ENCODE data around the gene AGPS.
"Not testable (repeated sequence)": the region's sequence is repeated elsewhere in the genome, so short reads cannot be mapped to it uniquely, and the experiment has no call there.

AGPS gene

DNA sequence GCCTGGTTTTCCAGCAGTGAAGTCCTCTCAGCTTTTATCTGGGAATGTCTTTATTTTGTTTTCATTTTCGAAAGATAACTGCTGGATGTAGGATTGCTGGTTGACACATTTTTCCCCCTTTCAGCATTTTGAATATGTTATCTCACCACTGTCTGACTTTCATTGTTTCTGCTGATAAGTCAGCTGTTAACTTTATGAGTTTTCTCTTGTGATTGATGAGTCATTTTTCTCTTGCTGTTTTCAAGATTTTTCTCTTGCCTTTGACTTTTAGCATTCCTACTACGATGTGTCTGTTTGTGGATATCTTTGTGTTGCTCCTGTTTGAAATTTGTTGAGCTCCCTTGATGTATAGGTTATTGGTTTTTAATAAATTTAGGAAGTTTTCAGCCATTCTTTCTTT is 85.5 kb downstream of the AGPS start:
- no peak for DNase-seq

DNA sequence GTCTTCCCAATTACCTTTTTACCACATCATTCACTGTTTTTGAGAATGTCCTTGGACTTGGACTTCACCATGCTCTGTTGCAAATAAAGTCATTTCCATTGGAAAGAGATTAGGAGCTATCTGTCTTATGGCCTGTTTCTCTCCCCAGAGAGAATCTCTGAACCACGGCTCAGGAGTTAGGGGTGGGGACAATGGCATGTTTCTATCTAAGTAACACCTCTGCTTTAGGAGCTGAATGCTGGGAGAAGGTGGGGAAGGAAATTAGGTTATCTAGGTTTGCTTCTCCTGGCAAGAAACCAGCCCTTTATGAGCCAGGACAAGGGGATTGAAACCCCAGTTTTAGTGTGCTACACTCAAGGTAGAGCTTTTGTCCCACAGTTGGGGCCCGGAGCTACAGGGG is 86.3 kb downstream of the AGPS start:
- DNase-seq = no peak

DNA sequence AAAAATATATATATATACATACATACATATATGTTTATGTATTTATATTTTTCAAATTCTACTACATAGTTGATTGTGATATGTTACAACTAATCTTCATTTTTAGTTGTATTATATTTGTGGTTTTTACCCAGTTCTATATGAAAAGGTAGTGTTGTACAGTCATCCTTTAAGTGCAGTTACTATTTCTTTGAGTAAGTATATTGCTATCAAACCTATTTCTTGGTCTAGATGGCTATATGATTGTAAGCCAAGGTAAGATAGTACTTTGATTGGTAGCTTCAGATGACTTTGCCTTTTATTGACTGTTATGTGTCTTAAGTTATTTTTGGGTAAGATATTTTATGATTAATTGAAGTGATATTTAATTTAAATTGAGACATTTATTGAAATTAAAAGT is 89.6 kb downstream of the AGPS start:
- no peak for DNase-seq

DNA sequence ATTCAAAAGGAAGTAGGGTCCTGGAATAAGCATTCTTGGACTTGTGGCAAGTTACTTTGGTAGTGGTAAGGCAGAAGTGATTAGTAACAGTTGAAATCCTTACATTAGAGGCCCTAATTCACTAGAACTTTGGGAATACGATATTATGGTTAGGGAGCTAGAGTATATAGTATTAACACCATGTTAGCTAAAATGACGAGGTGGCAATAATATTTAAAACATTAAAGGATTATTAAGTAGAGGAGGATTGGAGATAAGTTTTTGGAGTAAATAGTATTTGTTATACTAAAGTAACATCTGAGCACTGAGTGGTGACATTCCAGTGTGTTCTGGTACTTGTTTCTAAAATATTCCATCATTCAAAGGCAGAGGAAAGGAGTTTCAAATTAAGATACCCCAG is 91.0 kb downstream of the AGPS start:
- no peak for DNase-seq

DNA sequence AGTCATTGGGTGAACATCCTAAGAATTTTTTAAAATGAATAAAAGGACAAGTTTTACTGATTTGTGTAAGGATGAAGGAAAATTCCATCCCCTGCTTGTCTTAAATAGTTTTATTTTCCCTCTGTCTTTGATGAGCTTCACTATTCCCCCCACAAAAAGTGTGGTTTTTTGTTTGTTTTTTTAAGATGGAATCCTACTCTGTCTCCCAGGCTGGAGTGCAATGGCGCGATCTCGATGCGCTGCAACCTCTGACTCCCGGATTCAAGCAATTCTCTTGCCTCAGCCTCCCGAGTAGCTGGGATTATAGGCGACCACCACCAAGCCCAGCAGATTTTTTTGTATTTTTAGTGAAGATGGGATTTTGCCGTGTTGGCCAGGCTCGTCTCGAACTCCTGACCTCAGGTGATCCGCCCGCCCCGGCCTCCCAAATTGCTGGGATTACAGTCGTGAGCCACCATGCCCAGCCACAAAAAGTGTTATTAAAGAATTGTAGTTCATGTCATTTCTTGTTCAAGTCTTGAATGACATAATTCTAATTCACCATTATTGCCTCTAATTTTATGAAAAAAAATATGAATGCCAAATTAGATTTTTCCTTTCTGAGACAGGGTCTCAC is 91.7 kb downstream of the AGPS start:
- no peak for DNase-seq

DNA sequence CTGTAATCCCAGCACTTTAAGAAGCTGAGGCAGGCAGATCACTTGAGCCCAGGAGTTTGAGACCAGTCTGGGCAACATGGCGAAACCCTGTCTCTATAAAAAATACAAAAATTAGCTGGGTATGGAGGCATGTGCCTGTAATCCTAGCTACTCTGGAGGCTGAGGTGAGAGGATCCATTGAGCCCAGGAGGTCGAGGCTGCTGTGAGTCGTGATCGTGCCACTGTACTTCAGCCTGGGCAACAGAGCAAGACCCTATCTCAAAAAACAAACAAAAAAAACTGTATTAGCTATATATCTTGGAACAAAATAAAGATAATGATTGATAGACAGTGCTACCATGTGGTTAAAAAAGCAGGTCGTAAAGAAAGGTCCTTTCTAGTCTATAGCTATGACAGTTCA is 93.1 kb downstream of the AGPS start:
- not testable (repeated sequence) for DNase-seq

DNA sequence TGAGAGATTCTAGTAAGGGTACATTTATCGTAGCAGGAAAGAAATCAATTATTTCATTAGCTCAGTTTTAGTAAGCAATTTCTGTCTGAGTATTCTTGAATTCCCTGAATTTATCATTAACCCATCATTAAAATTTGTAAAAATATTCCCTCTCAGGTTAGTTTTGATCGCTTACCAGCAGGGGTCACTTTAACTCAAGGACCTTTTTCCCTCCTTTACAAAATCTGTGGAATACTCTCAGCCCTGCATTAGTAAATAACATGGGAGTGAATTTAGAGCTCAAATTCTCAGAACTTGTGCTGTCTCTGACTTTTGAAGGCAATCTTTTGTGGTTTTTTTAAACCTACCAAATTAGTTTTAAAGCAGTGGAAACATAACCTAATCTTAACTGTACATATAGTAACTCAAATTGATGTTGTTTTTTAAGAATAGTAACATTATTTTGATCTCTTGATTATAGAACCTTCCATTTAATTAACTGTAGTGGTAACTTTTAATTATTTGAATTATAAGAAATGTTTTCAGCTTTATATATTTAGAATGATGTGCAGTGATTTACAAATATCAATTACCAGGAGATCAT is 97.2 kb downstream of the AGPS start:
- no peak for DNase-seq

DNA sequence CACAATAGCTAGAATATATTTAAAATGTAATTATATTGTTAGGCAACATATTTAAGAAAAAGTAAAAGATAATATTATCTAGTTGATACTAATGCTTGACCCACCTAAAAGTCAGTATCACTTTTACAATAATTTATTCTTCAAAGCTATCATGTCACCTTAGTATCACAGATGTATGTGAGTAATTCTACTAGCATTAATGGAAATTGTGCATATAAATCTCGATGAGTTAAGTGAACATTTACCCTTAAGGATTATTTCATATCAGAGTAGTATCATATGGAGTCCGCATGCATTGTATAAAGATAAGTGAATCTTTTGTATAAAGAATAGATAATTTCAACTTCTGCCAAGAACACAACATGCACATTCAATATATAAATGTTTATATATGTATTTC is 103.4 kb downstream of the AGPS start:
- DNase-seq = no peak

DNA sequence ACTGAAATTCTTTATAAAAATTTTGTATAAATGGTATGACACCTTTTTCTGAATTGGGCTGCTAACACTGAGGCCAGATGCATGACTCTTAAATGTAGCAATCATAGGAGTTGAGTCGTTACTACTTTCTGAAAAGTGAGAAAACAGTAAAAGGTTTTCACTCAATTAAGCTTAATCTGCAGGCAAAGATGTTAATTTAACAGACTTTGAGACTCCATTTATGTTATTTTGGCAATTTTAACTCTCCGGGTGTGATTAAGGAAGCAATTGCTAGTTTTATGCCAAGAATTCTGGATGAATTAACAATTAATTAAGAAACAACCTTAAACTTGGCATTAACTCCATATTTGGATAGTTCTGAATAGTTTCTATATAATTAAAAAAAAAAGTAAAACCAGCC is 104.3 kb downstream of the AGPS start:
- no peak for DNase-seq

DNA sequence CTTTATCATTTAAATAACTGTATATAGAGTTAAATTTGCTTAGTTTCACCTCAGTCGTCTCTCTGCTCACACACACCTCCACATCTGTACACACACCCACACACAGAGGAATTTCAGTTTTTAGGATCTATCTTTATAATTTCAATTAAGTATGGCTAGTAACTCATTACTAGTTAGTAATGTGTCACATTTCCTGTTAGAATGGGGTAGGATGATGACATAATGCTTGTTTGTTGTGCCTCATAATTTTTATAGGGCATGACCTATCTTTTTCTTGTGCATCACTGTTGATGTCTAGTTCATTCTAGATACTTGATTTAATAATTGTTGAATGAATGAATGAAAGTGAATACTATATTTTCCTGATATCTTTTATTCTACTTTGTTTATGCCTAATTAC is 108.6 kb downstream of the AGPS start:
- DNase-seq = no peak

DNA sequence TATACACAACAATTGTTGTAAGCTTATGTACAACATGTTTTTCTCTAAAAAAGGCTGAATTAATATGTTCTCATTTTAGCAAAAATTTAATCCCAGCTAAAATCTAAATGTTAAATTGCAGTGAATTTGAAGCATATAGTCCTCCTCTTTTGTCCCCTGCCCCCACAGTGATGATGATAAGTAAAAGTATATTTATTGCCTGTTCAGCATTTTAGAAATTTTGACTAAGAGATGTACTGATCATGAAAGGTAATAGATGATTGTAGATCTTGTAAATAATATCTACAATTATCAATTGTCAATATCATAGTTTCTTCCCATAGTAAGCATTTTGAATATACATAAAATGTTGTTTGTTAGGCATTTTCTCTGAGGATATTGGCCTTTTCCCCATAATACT is 113.9 kb downstream of the AGPS start:
- no peak for DNase-seq

DNA sequence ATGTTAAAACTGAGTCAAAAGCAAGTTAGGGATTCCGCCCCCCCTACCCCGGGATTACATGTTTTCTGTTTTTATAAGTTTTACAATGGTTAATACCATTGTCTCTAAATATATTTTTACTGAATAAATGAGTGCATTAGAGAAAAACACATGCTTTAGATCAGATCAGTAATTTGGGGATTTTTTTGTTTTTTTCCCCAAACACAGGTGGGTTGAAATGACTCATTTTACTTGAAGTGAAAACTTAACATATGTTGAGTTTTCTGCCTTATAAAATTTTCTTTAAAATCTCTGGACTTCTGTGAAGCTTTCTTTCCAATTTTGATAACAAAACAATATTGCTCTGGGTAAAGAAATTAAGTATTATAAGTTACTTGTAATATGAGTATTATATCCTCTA is 114.4 kb downstream of the AGPS start:
- no peak for DNase-seq

DNA sequence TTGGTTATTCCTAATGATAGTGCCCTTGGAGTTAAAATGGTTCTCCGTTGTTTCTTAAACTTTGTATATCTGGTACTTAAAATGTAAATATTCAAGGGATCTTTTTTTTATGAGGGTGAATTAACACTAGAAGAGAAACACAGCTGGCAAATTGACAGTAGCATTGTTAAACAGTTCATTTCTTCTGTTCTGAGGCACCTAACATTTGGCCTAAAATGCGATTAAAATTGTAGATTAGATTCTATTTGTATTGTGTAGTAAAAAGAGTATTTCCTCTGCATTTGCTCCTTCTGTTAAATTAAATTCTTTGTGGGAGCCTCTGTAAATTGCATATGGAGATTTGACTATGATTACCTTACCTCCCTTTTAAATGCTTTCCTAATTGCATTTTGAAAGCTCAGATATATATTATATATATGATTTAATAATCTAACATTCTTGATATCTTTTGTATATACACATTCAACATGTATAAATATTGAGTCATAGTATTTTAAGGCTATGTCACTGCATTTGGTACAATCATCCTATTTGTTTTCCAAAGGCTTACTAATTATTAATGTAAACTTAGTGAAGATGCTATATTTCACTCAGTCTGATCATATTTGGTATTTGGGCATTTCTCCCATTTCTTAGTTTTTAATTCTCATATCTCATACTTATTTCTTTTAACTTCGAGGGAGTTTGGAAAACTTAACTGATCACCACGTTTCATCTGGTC is 124.4 kb downstream of the AGPS start:
- DNase-seq = no peak

DNA sequence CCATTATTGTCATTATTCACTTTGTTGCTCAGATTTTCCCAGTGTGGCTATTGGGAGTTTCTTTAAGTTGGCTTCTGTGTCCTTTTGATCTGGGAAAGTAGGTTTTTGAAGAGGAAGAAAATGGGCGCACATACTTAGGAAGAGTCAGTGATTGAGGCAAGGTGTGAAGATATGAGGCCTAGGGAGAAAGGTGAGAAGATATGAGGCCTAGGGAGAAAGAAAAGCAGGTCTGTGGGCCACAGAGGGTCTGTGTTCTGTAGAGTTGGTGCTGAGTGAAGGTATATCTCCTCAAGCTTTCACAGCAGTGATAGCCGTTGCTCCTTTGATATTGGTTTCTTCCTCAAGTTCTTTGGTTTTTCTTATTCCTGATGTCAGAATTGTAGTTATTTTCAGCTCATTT is 126.2 kb downstream of the AGPS start:
- DNase-seq = no peak

DNA sequence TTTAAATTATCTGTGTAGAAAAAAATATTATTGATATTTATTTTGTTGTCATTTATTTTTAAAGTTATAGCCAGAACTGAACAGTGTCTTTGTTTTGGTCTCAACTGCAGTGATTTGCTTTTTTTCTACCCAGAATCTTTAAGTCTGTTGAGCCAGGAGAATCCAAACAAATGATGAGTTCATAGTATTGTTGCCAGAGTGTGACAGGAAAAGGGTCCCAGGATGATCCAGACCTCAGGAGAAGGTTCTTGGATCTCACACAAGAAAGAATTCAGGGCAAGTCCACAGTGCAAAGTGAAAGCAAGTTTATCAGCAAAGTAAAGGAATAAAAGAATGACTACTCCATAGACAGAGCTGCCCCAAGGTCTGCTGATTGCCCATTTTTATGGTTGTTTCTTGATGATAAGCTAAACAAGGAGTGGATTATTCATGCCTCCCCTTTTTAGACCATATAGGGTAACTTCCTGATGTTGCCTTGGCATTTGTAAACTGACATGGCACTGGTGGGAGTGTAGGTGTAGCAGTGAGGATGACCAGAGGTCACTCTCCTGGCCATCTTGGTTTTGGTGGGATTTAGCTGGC is 127.1 kb downstream of the AGPS start:
- DNase-seq = no peak

DNA sequence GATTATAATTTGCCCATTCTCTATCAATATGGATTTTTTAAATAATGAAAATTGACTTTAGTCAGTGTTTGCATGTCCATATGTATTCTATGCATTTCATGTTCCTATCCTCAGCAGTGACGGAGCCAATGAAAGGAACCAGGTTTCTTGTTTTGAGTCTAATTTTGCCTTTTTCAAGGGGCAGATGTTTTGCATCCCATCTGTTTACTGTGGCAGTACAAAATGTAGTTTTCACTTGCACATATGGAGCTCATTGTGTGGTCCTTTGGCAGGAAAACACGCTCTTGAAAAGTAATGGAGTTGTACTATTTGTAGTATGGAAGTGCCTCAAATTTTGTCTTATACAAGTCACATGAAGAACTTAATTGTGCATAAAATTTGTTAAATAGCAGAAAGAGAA is 127.8 kb downstream of the AGPS start:
- DNase-seq = no peak

DNA sequence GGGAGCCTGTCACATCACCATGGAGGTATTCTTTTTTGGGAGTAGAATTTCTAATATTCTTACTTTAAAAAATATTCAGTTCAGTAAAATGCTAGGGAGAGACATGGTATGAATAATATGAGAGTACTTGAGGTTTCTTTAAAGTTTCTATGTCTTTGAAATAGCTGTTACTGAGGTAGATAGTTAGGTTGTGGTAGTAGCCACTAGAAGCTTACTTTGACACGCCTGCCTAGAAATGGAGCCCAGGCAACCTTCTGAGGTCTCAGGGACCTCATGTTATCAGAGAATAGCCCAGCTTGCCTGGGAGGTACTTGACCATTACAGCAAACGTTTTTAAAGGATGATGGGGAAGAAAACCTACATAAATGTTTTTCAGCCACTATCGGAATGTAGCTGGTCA is 131.2 kb downstream of the AGPS start:
- no peak for DNase-seq

DNA sequence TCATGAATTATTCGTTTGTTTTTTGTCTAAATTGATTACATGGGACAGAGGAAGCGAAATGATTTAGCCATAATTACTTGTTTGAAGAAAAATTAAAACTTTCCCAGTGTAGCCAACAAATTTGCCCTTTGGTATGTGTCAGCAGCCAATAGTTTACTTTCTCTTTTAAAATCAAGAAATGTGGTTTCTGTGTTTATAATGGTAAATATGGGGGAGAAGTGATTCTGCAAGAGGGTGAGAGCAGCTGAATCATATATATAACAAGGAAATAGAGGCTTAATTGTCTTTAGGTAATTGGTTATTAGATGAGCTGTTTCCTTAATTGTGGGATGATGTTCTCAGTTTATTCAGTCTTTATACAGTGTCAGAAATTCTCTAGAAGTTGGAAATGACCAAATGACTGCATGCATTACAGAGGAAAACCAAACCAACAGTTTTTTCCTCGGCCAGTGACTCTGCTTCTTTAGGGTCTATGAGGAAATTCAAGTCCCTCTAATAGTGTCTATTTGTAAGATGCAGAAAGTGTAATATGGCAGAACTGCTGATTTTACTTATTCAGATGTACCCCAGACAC is 132.9 kb downstream of the AGPS start:
- DNase-seq = no peak

DNA sequence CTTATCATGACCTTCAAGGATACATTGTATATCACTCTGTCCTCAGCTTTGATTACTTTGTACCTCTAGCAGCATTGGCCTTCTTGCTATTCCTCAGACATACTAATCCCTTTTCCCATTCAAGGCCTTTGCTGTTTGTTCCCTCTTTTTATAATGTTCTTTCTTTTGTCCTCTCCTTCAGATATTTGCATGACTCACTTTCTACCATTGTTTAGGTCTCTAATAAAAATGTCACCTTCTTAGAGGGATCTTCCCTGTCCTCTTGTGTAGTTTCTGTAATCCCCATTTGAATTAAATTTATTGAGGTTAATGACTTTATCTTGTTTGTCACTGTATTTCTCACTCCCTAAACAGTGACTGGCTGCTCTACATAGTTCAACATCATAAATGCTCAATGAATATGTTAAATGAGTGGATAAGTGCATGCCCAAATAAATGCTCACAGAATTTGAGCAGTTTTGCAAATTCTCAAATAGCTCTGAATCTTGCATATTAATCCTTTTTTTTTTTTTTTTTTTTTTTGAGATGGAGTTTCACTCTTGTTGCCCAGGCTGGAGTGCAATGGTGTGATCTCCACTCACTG is 135.9 kb downstream of the AGPS start:
- no peak for DNase-seq

DNA sequence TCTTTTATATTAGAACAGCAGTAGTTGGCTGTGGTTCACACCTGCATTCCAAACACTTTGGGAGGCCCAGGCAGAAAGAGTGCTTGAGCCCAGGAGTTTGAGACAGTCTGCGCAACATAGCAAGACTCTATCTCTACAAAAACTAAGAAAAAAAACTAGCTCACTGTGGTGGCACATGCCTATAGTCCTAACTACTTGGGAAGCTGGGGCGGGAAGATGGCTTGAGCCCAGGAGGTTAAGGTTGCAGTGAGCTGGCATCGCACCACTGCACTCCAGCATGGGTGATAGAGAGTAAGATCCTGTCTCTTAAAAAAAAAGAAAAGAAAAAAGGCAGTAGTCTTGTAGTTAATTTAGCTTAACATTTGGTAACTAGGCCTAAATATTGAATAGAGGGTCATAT is 136.6 kb downstream of the AGPS start:
- no peak for DNase-seq

DNA sequence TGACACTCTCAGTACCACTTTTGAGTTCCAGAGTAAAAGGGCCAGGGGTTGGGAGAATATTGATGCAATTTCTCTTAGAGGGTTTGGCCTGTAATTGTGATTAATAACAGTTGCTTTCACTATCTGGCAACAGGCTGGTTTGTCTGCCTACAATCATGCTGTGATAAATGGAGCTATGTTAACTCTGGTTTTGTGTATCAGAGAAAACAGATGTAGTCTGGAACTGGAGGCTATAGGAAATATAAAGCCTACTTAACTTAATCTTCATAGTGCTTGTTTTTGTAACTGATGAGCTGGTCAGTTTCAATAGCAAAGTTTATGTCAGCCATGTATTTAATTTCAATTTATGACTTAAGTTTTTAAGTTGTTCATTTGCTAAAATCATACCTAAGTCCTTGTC is 138.0 kb downstream of the AGPS start:
- no peak for DNase-seq

DNA sequence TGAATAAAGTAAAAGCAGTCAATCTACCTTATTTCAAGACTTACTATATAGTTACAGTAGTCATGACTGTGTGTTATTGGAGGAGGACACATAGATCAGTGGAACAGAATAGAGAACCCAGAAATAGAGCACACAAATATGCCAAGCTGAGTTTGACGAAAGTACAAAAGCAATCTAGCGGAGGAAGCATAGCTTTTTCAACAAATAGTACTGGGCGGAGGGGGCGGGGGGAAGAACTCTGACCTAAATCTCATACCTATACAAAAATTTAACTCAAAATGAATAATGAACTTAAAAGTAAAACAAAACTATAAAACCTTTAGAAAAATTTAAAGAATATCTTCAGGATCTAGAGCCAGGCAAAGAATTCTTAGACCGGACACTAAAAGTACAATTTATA is 139.1 kb downstream of the AGPS start:
- DNase-seq = no peak

DNA sequence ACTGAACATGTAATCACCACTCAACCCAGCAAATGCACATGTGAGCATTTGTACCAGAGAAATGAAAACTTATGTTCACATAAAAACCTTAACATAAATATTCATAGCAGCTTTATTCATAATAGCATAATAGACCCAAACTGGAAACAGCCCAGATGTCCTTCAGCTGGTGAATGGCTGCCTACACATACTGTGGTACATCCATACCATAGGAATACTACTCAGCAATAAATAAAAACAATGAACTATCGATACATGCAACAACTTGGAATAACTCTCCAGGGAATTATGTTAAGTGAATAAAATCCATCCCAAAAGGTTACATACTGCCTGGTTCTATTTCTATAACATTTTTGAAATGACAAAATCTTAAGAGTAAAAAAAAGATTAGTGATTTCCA is 140.0 kb downstream of the AGPS start:
- no peak for DNase-seq

DNA sequence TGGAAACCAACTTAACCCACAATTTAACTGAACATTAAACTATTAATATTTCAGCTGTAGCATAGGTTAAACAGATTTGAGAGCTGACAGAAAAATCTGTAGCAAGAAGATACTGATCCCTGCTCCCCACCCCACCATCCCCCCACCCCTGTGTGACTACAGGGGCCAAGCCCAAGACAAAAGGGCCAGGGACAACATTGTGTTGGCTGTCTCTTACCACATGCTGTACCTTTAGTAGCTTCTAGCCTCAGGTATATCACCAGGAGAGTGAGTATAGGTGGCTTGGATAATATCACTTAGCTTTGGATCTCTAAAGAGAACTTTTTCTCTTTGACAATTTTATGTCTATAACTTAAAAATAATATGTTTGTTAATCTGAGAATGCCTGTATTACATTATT is 140.7 kb downstream of the AGPS start:
- no peak for DNase-seq

All from CD4-positive, alpha-beta T cell treated with Interferon gamma for 1 hour (primary cell).